DND-41 (cell line): Measurements from ENCODE around the gene ENPEP.
A peak's percentile ranks its signal among the peaks of the same experiment; 100 is the strongest.
"Not testable (repeated sequence)": the region's sequence is repeated elsewhere in the genome, so short reads cannot be mapped to it uniquely, and the experiment has no call there.

Source experiments
- ATAC-seq: fragments of 200-7000 bp; cut with Tn5 transposase; 3 replicates; pipeline ENCODE4 v1.9.1; 2021; ENCODE audit warnings: low read depth; ENCODE audit not compliant: insufficient read depth
- DNase-seq: peaks from one replicate; pipeline ENCODE4 v3.0.0-alpha.2; 2020
- H2AFZ ChIP-seq: 2 replicates; pipeline ENCODE4 v1.6.0; 2012; ENCODE audit warnings: low read depth, low read length
- H3K27ac ChIP-seq: 2 replicates; pipeline ENCODE4 v1.5.1; 2012; ENCODE audit warnings: low read length, inconsistent platforms
- H3K27me3 ChIP-seq: fragments of 200-600 bp; sonication (generic); 2 replicates; pipeline ENCODE4 v1.6.0; 2012; ENCODE audit warnings: low read length, mild to moderate bottlenecking, inconsistent platforms; ENCODE audit not compliant: insufficient read depth, poor library complexity
- H3K36me3 ChIP-seq: 2 replicates; pipeline ENCODE4 v1.5.1; 2012; ENCODE audit warnings: low read length, inconsistent platforms; ENCODE audit not compliant: insufficient read depth
- H3K4me1 ChIP-seq: 2 replicates; pipeline ENCODE4 v1.5.1; 2012; ENCODE audit warnings: mild to moderate bottlenecking, low read length; ENCODE audit not compliant: insufficient read depth
- H3K4me2 ChIP-seq: 2 replicates; pipeline ENCODE4 v1.6.0; 2012; ENCODE audit warnings: mild to moderate bottlenecking, moderate library complexity, low read length, inconsistent platforms; ENCODE audit not compliant: insufficient read depth
- H3K4me3 ChIP-seq, 2 experiments: fragments of 200-600 bp in 1 of 2; shearing (Covaris generic) in 1 of 2; 2 replicates each; pipeline ENCODE4 v1.5.1; 2012 to 2016; ENCODE audit warnings: inconsistent platforms in 2 of 2, low read length in 2 of 2, mild to moderate bottlenecking in 2 of 2, low read depth in 1 of 2, moderate library complexity in 1 of 2
- H3K79me2 ChIP-seq: 2 replicates; pipeline ENCODE4 v1.6.0; 2012; ENCODE audit warnings: low read length, inconsistent platforms; ENCODE audit not compliant: insufficient read depth
- H3K9ac ChIP-seq: 2 replicates; pipeline ENCODE4 v1.6.0; 2012; ENCODE audit warnings: low read depth, mild to moderate bottlenecking, inconsistent platforms, low read length, moderate library complexity
- H3K9me3 ChIP-seq: 2 replicates; pipeline ENCODE4 v1.5.1; 2012; ENCODE audit warnings: low read length, moderate library complexity, mild to moderate bottlenecking, inconsistent platforms; ENCODE audit not compliant: insufficient read depth, severe bottlenecking
- H4K20me1 ChIP-seq: 2 replicates; pipeline ENCODE4 v1.6.0; 2012; ENCODE audit warnings: low read length; ENCODE audit not compliant: insufficient read depth
- CTCF ChIP-seq: IDR thresholded peaks from 2 replicates; pipeline ENCODE4 v1.5.1; 2012; ENCODE audit warnings: borderline replicate concordance, low read length, moderate library complexity, mild to moderate bottlenecking; ENCODE audit not compliant: poor library complexity, severe bottlenecking; ENCODE audit errors: extremely low read depth
- EZH2 ChIP-seq: IDR thresholded peaks from 3 replicates; pipeline ENCODE4 v1.6.1; 2012; ENCODE audit warnings: borderline replicate concordance, low read depth, mild to moderate bottlenecking, moderate library complexity, low read length, inconsistent platforms; ENCODE audit not compliant: severe bottlenecking

ENPEP gene

GRCh38 chr4:110486256-110486655, 10.3 kb downstream of the ENPEP start:
- no peak overlapping the region for H3K9ac ChIP-seq
- ATAC-seq (no peak), DNase-seq (no peak)
- H3K36me3 ChIP-seq: no peaks in the 10 kb centered on the region
- H3K4me3 ChIP-seq: no peak overlapping the region
- H4K20me1 ChIP-seq: no peaks in the 10 kb centered on the region
- TF ChIP-seq EZH2 (no peak), CTCF (no peak)
- H3K4me2 ChIP-seq: no peak overlapping the region
- no peaks in the 10 kb centered on the region for H3K9me3 ChIP-seq
- no peaks in the 10 kb centered on the region for H3K79me2 ChIP-seq
- H3K4me1 ChIP-seq: peaks cover 6% of the 10 kb centered on the region; the same call in 1 of the 2 replicates
- no peaks in the 10 kb centered on the region for H3K27me3 ChIP-seq
- no peak overlapping the region; the same call in 1 of the 2 replicates for H2AFZ ChIP-seq
- no peak overlapping the region for H3K27ac ChIP-seq

GRCh38 chr4:110486850-110487249, 10.9 kb downstream of the ENPEP start:
- not testable (repeated sequence) for H3K4me1 ChIP-seq, H3K36me3 ChIP-seq, H2AFZ ChIP-seq, H3K27me3 ChIP-seq, H3K9me3 ChIP-seq, H3K4me3 ChIP-seq, H3K27ac ChIP-seq, H3K9ac ChIP-seq, DNase-seq, H3K79me2 ChIP-seq, H4K20me1 ChIP-seq, H3K4me2 ChIP-seq, ATAC-seq

GRCh38 chr4:110487873-110488272, 11.9 kb downstream of the ENPEP start:
- peak; percentile 60 for ATAC-seq
- Histone ChIP-seq H3K36me3 (no peaks in the 10 kb centered on the region), H4K20me1 (no peaks in the 10 kb centered on the region), H3K27me3 (no peaks in the 10 kb centered on the region), H3K4me3 (no peak overlapping the region), H3K9me3 (no peaks in the 10 kb centered on the region), H3K79me2 (no peaks in the 10 kb centered on the region), H2AFZ (peak overlapping the region; percentile 19; the same call in 1 of the 2 replicates), H3K9ac (no peak overlapping the region), H3K4me1 (peaks cover 6% of the 10 kb centered on the region; the same call in 1 of the 2 replicates), H3K27ac (no peak overlapping the region), H3K4me2 (no peak overlapping the region)
- no peak for DNase-seq
- TF ChIP-seq EZH2 (no peak), CTCF (no peak)

- Histone ChIP-seq H3K79me2 (no peaks in the 10 kb centered on the region), H2AFZ (no peak overlapping the region), H3K27me3 (no peaks in the 10 kb centered on the region), H3K27ac (no peak overlapping the region), H3K4me1 (peaks cover 6% of the 10 kb centered on the region; the same call in 1 of the 2 replicates), H3K4me3 (no peak overlapping the region), H4K20me1 (no peaks in the 10 kb centered on the region), H3K36me3 (no peaks in the 10 kb centered on the region), H3K9me3 (no peaks in the 10 kb centered on the region), H3K9ac (no peak overlapping the region), H3K4me2 (no peak overlapping the region)
- TF ChIP-seq EZH2: no peak
- no peak for ATAC-seq
- DNase-seq: no peak
Observed at GRCh38 chr4:110489901-110490508, 14.1 kb downstream of the ENPEP start.
